ENCODE measurements around the gene FAM3D.

GRCh38 chr3:58596834-58597518, 69.6 kb downstream of the FAM3D start:
- TF ChIP-seq CTCF (IDR thresholded peaks at IDR 0.05; ENCODE audit: low read depth, low read length, poor library complexity, severe bottlenecking) (no peak), EZH2phosphoT487 (IDR thresholded peaks at IDR 0.05; ENCODE audit: borderline replicate concordance, low read length) (no peak)

All from DOHH2 (cell line).